Neural crest cell (in vitro differentiated cells): ENCODE results near the gene PHF19. TPM values are rescaled to one million over a fixed set of nuclear protein-coding genes. Genes with fewer than 3 reads are reported as not detected.

Experiments used
- DNase-seq: peaks from one replicate; pipeline ENCODE4 v3.0.0; 2021; ENCODE audit warnings: low read depth, mixed read lengths, low spot score
- H3K27ac Mint-ChIP-seq: one replicate; pipeline ENCODE4 v1.8.0; 2021; ENCODE audit warnings: mild to moderate bottlenecking, mixed read lengths; ENCODE audit not compliant: unreplicated experiment
- H3K27me3 Mint-ChIP-seq: 2 replicates; pipeline ENCODE4 v1.8.0; 2021; ENCODE audit warnings: low read depth, mild to moderate bottlenecking, mixed read lengths
- H3K36me3 Mint-ChIP-seq: 2 replicates; pipeline ENCODE4 v1.8.0; 2021; ENCODE audit warnings: low read depth, mild to moderate bottlenecking, mixed read lengths
- H3K4me1 Mint-ChIP-seq: 2 replicates; pipeline ENCODE4 v1.8.0; 2021; ENCODE audit warnings: mixed read lengths
- H3K4me3 Mint-ChIP-seq: one replicate; pipeline ENCODE4 v1.8.0; 2021; ENCODE audit warnings: mild to moderate bottlenecking, mixed read lengths
- H3K9me3 Mint-ChIP-seq: 2 replicates; pipeline ENCODE4 v1.8.0; 2021; ENCODE audit warnings: mixed read lengths
- CTCF ChIP-seq: fragments of 200-600 bp; sonication (generic); conservative IDR thresholded peaks from 2 replicates; pipeline ENCODE4 v1.5.0; 2021; ENCODE audit warnings: antibody characterized with exemption, mild to moderate bottlenecking
- total RNA-seq: library from RNA; stranded (reverse); gene quantifications from 2 replicates; pipeline ENCODE4 v1.2.1, GENCODE V29; 2021

The PHF19 gene
- total RNA-seq, 1 donor from 2014 or later, result 110 TPM

- no peak overlapping the region for H3K27ac Mint-ChIP-seq
- no peak overlapping the region for H3K4me3 Mint-ChIP-seq
- TF ChIP-seq CTCF, result no peak
- H3K27me3 Mint-ChIP-seq, result no peaks in the 10 kb centered on the region
- no peaks in the 10 kb centered on the region for H3K9me3 Mint-ChIP-seq
- peaks cover 17% of the 10 kb centered on the region for H3K4me1 Mint-ChIP-seq
- no peaks in the 10 kb centered on the region for H3K36me3 Mint-ChIP-seq
- DNase-seq, result no peak
Observed at GRCh38 chr9:120894321-120895148, 17.5 kb upstream of the PHF19 start.

- TF ChIP-seq CTCF, result no peak
- no peak overlapping the region for H3K27ac Mint-ChIP-seq
- H3K4me1 Mint-ChIP-seq, result peaks cover 17% of the 10 kb centered on the region
- no peaks in the 10 kb centered on the region for H3K9me3 Mint-ChIP-seq
- H3K27me3 Mint-ChIP-seq, result no peaks in the 10 kb centered on the region
- H3K4me3 Mint-ChIP-seq, result no peak overlapping the region
- no peaks in the 10 kb centered on the region for H3K36me3 Mint-ChIP-seq
- no peak for DNase-seq
Observed at GRCh38 chr9:120893611-120894307, 16.8 kb upstream of the PHF19 start.

- H3K36me3 Mint-ChIP-seq, result no peaks in the 10 kb centered on the region
- H3K9me3 Mint-ChIP-seq, result no peaks in the 10 kb centered on the region
- no peaks in the 10 kb centered on the region for H3K27me3 Mint-ChIP-seq
- no peak for DNase-seq
- H3K4me1 Mint-ChIP-seq, result peaks cover 17% of the 10 kb centered on the region
- H3K27ac Mint-ChIP-seq, result no peak overlapping the region
- no peak overlapping the region for H3K4me3 Mint-ChIP-seq
- TF ChIP-seq CTCF, result no peak
Observed at GRCh38 chr9:120892748-120893610, 16.0 kb upstream of the PHF19 start.

- H3K27me3 Mint-ChIP-seq, result no peaks in the 10 kb centered on the region
- DNase-seq, result no peak
- H3K4me1 Mint-ChIP-seq, result peaks cover 15% of the 10 kb centered on the region
- no peaks in the 10 kb centered on the region for H3K36me3 Mint-ChIP-seq
- no peaks in the 10 kb centered on the region for H3K9me3 Mint-ChIP-seq
- no peak overlapping the region for H3K27ac Mint-ChIP-seq
- TF ChIP-seq CTCF, result no peak
- no peak overlapping the region for H3K4me3 Mint-ChIP-seq
Observed at GRCh38 chr9:120891884-120892747, 15.1 kb upstream of the PHF19 start.
